Thymus (tissue), 11 donors: ENCODE results near the gene VPS13D. TPM values are rescaled to one million over a fixed set of nuclear protein-coding genes. Genes with fewer than 3 reads are reported as not detected.
A peak's percentile ranks its signal among the peaks of the same experiment; 100 is the strongest.

ENCODE experiments used
- DNase-seq, 9 donors: peaks; one replicate each; pipeline ENCODE4 v3.0.0-alpha.2; 2013; ENCODE audit warnings: low spot score in 9 of 9, low read depth in 6 of 9, missing footprints in 1 of 9
- H3K27ac ChIP-seq, 2 donors: one replicate each; pipeline ENCODE4 v1.5.1; 2013; ENCODE audit warnings: control low read depth in 1 of 2, low read depth in 1 of 2, low read length in 1 of 2, mild to moderate bottlenecking in 1 of 2, moderate library complexity in 1 of 2
- H3K27me3 ChIP-seq, 2 donors: one replicate each; pipeline ENCODE4 v1.5.1; 2013; ENCODE audit warnings: low read length in 1 of 2; ENCODE audit not compliant: control insufficient read depth in 2 of 2, insufficient read depth in 1 of 2
- H3K36me3 ChIP-seq, 2 donors: one replicate each; pipeline ENCODE4 v1.5.1; 2013; ENCODE audit warnings: low read length in 1 of 2, mild to moderate bottlenecking in 1 of 2, moderate library complexity in 1 of 2; ENCODE audit not compliant: control insufficient read depth in 2 of 2, insufficient read depth in 2 of 2
- H3K4me1 ChIP-seq, 2 donors: one replicate each; pipeline ENCODE4 v1.5.1; 2013; ENCODE audit warnings: low read length in 2 of 2; ENCODE audit not compliant: control insufficient read depth in 2 of 2, insufficient read depth in 2 of 2
- H3K4me3 ChIP-seq, 2 donors: one replicate each; pipeline ENCODE4 v1.5.1; 2013; ENCODE audit warnings: low read length in 2 of 2, control low read depth in 1 of 2, mild to moderate bottlenecking in 1 of 2
- H3K9me3 ChIP-seq, 2 donors: one replicate each; pipeline ENCODE4 v1.5.1; 2013; ENCODE audit warnings: low read length in 1 of 2, mild to moderate bottlenecking in 1 of 2; ENCODE audit not compliant: control insufficient read depth in 2 of 2, insufficient read depth in 1 of 2
- WGBS: extraction: QIAGEN DNeasy Blood & Tissue Kit; methylation state at CpG from one replicate; pipeline ENCODE4 v1.1.7; 2013; 5-methylcytosine and 5-hydroxymethylcytosine counted together
- polyA plus RNA-seq: library from polyadenylated mRNA; stranded (reverse); fragments of 200-250 nt; gene quantifications from one replicate; pipeline ENCODE4 v1.2.3, GENCODE V29; 2013
- total RNA-seq: library from RNA; stranded (reverse); fragments of 120-200 nt; gene quantifications from one replicate; pipeline ENCODE4 v1.2.4, GENCODE V29; 2013
- donor health status: healthy.

The VPS13D gene
- total and polyA plus RNA-seq, 2 donors = 10.2 to 21.7 TPM

- DNase-seq = peak in 8 of 9 donors; percentile 29 to 82 (median 56)
- H3K9me3 ChIP-seq = no peaks in the 10 kb centered on the region
- peaks cover 0 to 19% of the 10 kb centered on the region in 2 donors for H3K36me3 ChIP-seq
- peak overlapping the region; percentile 77 to 97 for H3K27ac ChIP-seq
- H3K4me3 ChIP-seq = peak overlapping the region in 1 of 2 donors; percentile 11
- 40% methylated on average over 4 of the region's 4 CpGs for WGBS
- peaks cover 34 to 43% of the 10 kb centered on the region in 2 donors for H3K4me1 ChIP-seq
- no peaks in the 10 kb centered on the region for H3K27me3 ChIP-seq
Measured at GRCh38 chr1:12339811-12340543, 110.1 kb downstream of the VPS13D start.

- Histone ChIP-seq H3K27me3 (no peaks in the 10 kb centered on the region), H3K27ac (peak overlapping the region; percentile 77 to 97), H3K36me3 (peaks cover 0 to 17% of the 10 kb centered on the region in 2 donors), H3K4me1 (peaks cover 39 to 49% of the 10 kb centered on the region in 2 donors), H3K9me3 (no peaks in the 10 kb centered on the region), H3K4me3 (peak overlapping the region in 1 of 2 donors; percentile 11)
- WGBS = 17% methylated on average over 3 of the region's 3 CpGs
- peak; percentile 51 to 89 (median 70) for DNase-seq
Measured at GRCh38 chr1:12340544-12340930, 110.7 kb downstream of the VPS13D start.

GRCh38 chr1:12341667-12342066 lies 111.8 kb downstream of the VPS13D start:
- peaks cover 0 to 11% of the 10 kb centered on the region in 2 donors for H3K36me3 ChIP-seq
- no peaks in the 10 kb centered on the region for H3K9me3 ChIP-seq
- 30% methylated on average over 6 of the region's 6 CpGs for WGBS
- peak overlapping the region; percentile 79 to 97 for H3K27ac ChIP-seq
- H3K27me3 ChIP-seq = no peaks in the 10 kb centered on the region
- peak in 1 of 9 donors; percentile 20 for DNase-seq
- H3K4me3 ChIP-seq = no peak overlapping the region
- peaks cover 46 to 55% of the 10 kb centered on the region in 2 donors for H3K4me1 ChIP-seq

- WGBS = 95% methylated on average over 8 of the region's 8 CpGs
- no peak for DNase-seq
- Histone ChIP-seq H3K27me3 (no peaks in the 10 kb centered on the region), H3K27ac (no peak overlapping the region), H3K36me3 (peaks cover 0 to 12% of the 10 kb centered on the region in 2 donors), H3K4me3 (no peak overlapping the region), H3K4me1 (peaks cover 46 to 55% of the 10 kb centered on the region in 2 donors), H3K9me3 (no peaks in the 10 kb centered on the region)
Measured at GRCh38 chr1:12342401-12343003, 112.7 kb downstream of the VPS13D start.

- WGBS = 55% methylated on average over 2 of the region's 2 CpGs
- Histone ChIP-seq H3K9me3 (no peaks in the 10 kb centered on the region), H3K4me3 (no peak overlapping the region), H3K27me3 (no peaks in the 10 kb centered on the region), H3K36me3 (peaks cover 5 to 14% of the 10 kb centered on the region in 2 donors), H3K27ac (peak overlapping the region; percentile 68 to 94), H3K4me1 (peaks cover 44 to 54% of the 10 kb centered on the region in 2 donors)
- peak in 1 of 9 donors; percentile 42 for DNase-seq
Measured at GRCh38 chr1:12343823-12344487, 114.1 kb downstream of the VPS13D start.

- peak overlapping the region in 1 of 2 donors; percentile 20 for H3K4me3 ChIP-seq
- H3K27me3 ChIP-seq = no peaks in the 10 kb centered on the region
- peak in 2 of 9 donors; percentile 39 to 58 for DNase-seq
- peaks cover 38 to 47% of the 10 kb centered on the region in 2 donors for H3K4me1 ChIP-seq
- H3K9me3 ChIP-seq = no peaks in the 10 kb centered on the region
- WGBS = 17% methylated on average over 9 of the region's 9 CpGs
- peaks cover 11 to 22% of the 10 kb centered on the region in 2 donors for H3K36me3 ChIP-seq
- peak overlapping the region; percentile 87 to 94 for H3K27ac ChIP-seq
Measured at GRCh38 chr1:12344596-12345349, 114.9 kb downstream of the VPS13D start.

GRCh38 chr1:12345350-12346217 lies 115.8 kb downstream of the VPS13D start:
- WGBS = 16% methylated on average over 7 of the region's 7 CpGs
- H3K36me3 ChIP-seq = peaks cover 11 to 22% of the 10 kb centered on the region in 2 donors
- peaks cover 30 to 39% of the 10 kb centered on the region in 2 donors for H3K4me1 ChIP-seq
- peak overlapping the region in 1 of 2 donors; percentile 20 for H3K4me3 ChIP-seq
- DNase-seq = peak in 7 of 9 donors; percentile 32 to 74 (median 49)
- no peaks in the 10 kb centered on the region for H3K27me3 ChIP-seq
- H3K27ac ChIP-seq = peak overlapping the region; percentile 87 to 94
- no peaks in the 10 kb centered on the region for H3K9me3 ChIP-seq
